ENCODE data around the gene SCAMP4. TPM values are rescaled to one million over a fixed set of nuclear protein-coding genes. Genes with fewer than 3 reads are reported as not detected.

Gene SCAMP4
- total RNA-seq, 1 experiment from 2014 or later = 63.3 TPM

- POLR2A ChIA-PET = no interaction called here
- no TSS peak for BruUV-seq (replicated peaks)
- no peak overlapping the region for H2AFZ ChIP-seq (ENCODE audit: low read depth, low read length, poor library complexity, severe bottlenecking)
- H3K9me3 ChIP-seq (ENCODE audit: control insufficient read depth in 1 of 2, insufficient read depth in 1 of 2, low read depth in 1 of 2, low read length in 2 of 2) = peaks cover 0 to 8% of the 10 kb centered on the region in 2 experiments; a peak in 1 of 4 replicates
- no peak overlapping the region for H3K4me3 ChIP-seq (replicated peaks in 1 of 2; ENCODE audit: low read depth in 1 of 2, low read length in 2 of 2)
- intact Hi-C loops (cut with micrococcal nuclease) = loop anchor here (10.0 kb wide), 1 partner anchor 128 kb away; no protein-coding TSS in a partner anchor
- peaks cover 2% of the 10 kb centered on the region for H3K79me2 ChIP-seq (ENCODE audit: insufficient read depth, low read length)
- RAD21 ChIA-PET (ENCODE audit: low non-redundant PET in 1 of 2, low total read pairs in 2 of 2, uncharacterized antibody in 2 of 2, unreplicated experiment in 2 of 2) = no interaction called here
- no peaks in the 10 kb centered on the region for H3K9me2 ChIP-seq (ENCODE audit: insufficient read depth)
- TF ChIP-seq ELF1 (IDR thresholded peaks at IDR 0.05; ENCODE audit: borderline replicate concordance, low read depth) (no peak), TCF7L2 (IDR thresholded peaks at IDR 0.05; ENCODE audit: borderline replicate concordance, extremely low read depth, insufficient read depth, insufficient read length) (no peak), POLR2AphosphoS5 (IDR thresholded peaks at IDR 0.05; ENCODE audit: low read depth, low read length) (no peak), CBX3 (IDR thresholded peaks at IDR 0.05; ENCODE audit: low read depth) (no peak), REST (IDR thresholded peaks at IDR 0.05; ENCODE audit: low read depth) (no peak), ATF3 (IDR thresholded peaks at IDR 0.05) (no peak), ZNF274 (IDR thresholded peaks at IDR 0.05; ENCODE audit: low read depth, low read length) (no peak), ZFX (IDR thresholded peaks at IDR 0.05) (no peak), MAX (IDR thresholded peaks at IDR 0.05) (no peak), EZH2phosphoT487 (IDR thresholded peaks at IDR 0.05; ENCODE audit: borderline replicate concordance) (no peak), SIN3A (IDR thresholded peaks at IDR 0.05; ENCODE audit: low read depth) (no peak)
- ATAC-seq = no peak
- DNase-seq (ENCODE audit: low read depth, low spot score) = no peak
- peaks cover 9 to 20% of the 10 kb centered on the region in 2 experiments for H3K4me1 ChIP-seq (ENCODE audit: control insufficient read depth in 1 of 2, insufficient read depth in 2 of 2, low read length in 2 of 2)
- H3K27ac ChIP-seq (ENCODE audit: low read depth, low read length) = no peak overlapping the region
- H3K9ac ChIP-seq (ENCODE audit: low read length) = no peak overlapping the region
- CTCF ChIA-PET = interaction anchor here (0.8 kb wide), 1 partner anchor 701 kb away, joined by 3 read pairs; no protein-coding TSS in a partner anchor
- no peaks in the 10 kb centered on the region for H3K27me3 ChIP-seq (ENCODE audit: insufficient read depth, low read length)
- no peak overlapping the region for H3K4me2 ChIP-seq (ENCODE audit: low read length)
- H4K20me1 ChIP-seq (ENCODE audit: insufficient read depth) = no peaks in the 10 kb centered on the region
- no peaks in the 10 kb centered on the region for H3K36me3 ChIP-seq (ENCODE audit: control insufficient read depth in 1 of 2, insufficient read depth in 2 of 2, low read length in 2 of 2)
These were observed 31.2 kb downstream of the SCAMP4 start for GRCh38 chr19:1936430-1936829.

Data from HCT116 (cell line).